B cell (primary cell): ENCODE measurements around the gene LSM7.

Source experiments
- EZH2 ChIP-seq: IDR thresholded peaks from 2 replicates; pipeline ENCODE4 v1.6.1; 2012; ENCODE audit warnings: borderline replicate concordance, low read depth, mild to moderate bottlenecking, moderate library complexity, low read length; ENCODE audit not compliant: insufficient read depth, poor library complexity, severe bottlenecking
- TF ChIP-seq, protein P1 (sequence below): fragments of 200-600 bp; IDR thresholded peaks from one replicate; pipeline ENCODE4 v1.8.0; 2022; ENCODE audit warnings: antibody characterized with exemption, mild to moderate bottlenecking

DNA sequence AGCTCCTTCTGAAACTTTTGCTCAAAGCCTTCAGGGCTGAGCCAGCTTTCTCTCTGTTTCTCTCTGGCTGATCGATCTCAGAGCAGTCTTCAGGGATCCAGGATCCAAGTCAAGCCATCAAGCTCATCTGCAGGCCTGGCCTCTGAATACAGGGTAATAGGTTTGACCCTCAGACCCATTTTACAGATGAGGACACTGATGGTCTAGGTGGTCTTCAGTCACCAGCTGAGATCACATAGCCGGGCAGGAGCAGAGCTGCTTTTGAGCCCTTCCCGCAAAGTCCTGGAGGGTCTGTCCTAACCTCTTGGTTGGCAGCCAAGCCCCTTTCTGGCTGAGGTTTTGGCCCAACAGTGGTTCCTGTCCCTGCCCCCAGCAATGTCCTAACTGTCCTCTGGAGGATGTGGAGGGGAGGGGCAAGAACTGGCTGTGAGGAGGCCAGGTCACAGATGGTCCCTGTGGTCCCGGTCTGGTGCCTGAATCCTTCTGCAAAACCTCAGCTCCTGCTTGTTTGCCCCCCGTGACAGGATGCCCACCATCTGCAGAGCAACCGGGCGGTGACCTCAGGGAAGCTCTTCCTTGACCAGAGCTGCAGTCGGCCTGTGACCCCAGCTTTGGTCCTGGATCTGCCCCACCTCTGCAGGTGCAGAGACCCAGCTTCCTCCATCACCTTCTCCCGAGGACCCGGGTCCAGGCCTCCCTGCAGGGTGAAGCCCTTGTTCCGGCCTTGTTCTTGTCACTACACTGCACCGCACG lies 40.6 kb downstream of the LSM7 start:
- TF ChIP-seq, protein P1, sequence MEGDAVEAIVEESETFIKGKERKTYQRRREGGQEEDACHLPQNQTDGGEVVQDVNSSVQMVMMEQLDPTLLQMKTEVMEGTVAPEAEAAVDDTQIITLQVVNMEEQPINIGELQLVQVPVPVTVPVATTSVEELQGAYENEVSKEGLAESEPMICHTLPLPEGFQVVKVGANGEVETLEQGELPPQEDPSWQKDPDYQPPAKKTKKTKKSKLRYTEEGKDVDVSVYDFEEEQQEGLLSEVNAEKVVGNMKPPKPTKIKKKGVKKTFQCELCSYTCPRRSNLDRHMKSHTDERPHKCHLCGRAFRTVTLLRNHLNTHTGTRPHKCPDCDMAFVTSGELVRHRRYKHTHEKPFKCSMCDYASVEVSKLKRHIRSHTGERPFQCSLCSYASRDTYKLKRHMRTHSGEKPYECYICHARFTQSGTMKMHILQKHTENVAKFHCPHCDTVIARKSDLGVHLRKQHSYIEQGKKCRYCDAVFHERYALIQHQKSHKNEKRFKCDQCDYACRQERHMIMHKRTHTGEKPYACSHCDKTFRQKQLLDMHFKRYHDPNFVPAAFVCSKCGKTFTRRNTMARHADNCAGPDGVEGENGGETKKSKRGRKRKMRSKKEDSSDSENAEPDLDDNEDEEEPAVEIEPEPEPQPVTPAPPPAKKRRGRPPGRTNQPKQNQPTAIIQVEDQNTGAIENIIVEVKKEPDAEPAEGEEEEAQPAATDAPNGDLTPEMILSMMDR = no peak
- no peak for TF ChIP-seq EZH2
